ENCODE measurements around the gene INPP5J. TPM values are rescaled to one million over a fixed set of nuclear protein-coding genes. Genes with fewer than 3 reads are reported as not detected.

The INPP5J gene
- polyA plus RNA-seq, 4 donors = 12.2 to 93.7 (median 48.0) TPM

DNA sequence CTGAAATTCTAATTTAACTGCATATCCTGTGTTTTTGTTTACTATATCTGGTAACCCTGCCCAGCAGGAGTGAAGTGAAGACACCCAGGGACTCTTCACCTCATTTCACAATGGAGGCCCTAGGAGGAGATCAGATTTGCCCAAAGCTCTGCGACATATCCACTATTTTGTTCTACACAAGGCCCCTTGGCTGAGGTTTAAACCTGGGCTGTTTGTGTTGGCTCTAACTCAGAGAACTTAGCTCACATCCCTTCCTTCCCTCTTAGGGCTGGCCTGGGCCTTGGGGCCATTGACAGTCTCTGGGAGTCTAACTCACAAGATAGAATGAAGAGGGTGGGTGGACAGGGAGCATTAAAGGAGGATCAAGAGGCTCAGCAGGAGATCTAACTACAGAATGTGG, 25.7 kb downstream of the INPP5J start:
- Histone ChIP-seq H3K27me3 (ENCODE audit: control insufficient read depth in 3 of 3, insufficient read depth in 3 of 3, low read length in 3 of 3) (no peaks in the 10 kb centered on the region), H3K36me3 (ENCODE audit: control insufficient read depth in 3 of 3, insufficient read depth in 2 of 3, low read depth in 1 of 3, low read length in 3 of 3) (no peaks in the 10 kb centered on the region), H3K4me3 (ENCODE audit: low read depth in 1 of 3, low read length in 3 of 3) (no peak overlapping the region), H3K9me3 (ENCODE audit: control insufficient read depth in 2 of 2, insufficient read depth in 1 of 2, low read depth in 1 of 2, low read length in 1 of 2) (peaks cover 0 to 8% of the 10 kb centered on the region in 2 donors), H3K27ac (ENCODE audit: low read depth in 1 of 3, low read length in 2 of 3) (peak overlapping the region in 1 of 3 donors; percentile 2), H3K4me1 (ENCODE audit: control insufficient read depth in 3 of 3, insufficient read depth in 2 of 3, low read depth in 1 of 3, low read length in 2 of 3) (peaks cover 0 to 3% (median 0%) of the 10 kb centered on the region in 3 donors)
- no peak for DNase-seq
- FAIRE-seq = no peak
- 84 to 94% (median 87%) methylated on average over 1 of the region's 1 CpG for WGBS, 3 donors

DNA sequence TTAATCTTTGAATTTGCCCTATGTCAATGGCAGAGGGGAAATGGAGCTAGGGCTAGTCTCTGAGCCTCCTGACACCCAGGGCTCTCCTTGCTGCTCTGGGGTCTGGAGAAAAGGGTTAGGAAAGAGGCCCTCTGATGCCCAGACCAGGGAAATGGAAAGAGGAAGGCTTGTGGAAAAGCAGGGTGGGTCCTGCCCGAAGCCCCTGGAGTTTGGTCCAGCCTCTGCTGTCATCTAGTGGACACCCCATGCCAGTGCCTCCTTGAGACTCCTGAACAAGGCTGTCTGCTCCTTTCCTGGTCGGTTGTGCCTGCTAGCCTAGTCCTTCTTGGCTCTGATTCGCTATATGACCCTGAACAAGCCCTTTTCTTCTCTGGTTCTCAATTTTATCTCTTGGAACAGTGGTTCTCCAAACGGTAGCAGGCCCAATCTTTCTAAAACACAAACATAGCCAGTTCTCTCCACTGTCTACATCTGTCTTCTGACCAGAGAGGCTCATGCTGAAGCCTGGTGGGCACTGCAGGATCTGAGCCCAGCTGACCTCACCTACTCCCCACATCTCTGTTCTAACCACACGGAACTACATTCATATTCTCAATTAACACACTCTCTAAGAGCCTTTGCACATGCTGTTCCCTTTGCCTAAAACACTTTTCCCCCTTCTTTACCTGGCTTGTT, 26.3 kb downstream of the INPP5J start:
- Histone ChIP-seq H3K27me3 (ENCODE audit: control insufficient read depth in 3 of 3, insufficient read depth in 3 of 3, low read length in 3 of 3) (no peaks in the 10 kb centered on the region), H3K4me3 (ENCODE audit: low read depth in 1 of 3, low read length in 3 of 3) (no peak overlapping the region), H3K36me3 (ENCODE audit: control insufficient read depth in 3 of 3, insufficient read depth in 2 of 3, low read depth in 1 of 3, low read length in 3 of 3) (no peaks in the 10 kb centered on the region), H3K9me3 (ENCODE audit: control insufficient read depth in 2 of 2, insufficient read depth in 1 of 2, low read depth in 1 of 2, low read length in 1 of 2) (peaks cover 0 to 8% of the 10 kb centered on the region in 2 donors), H3K27ac (ENCODE audit: low read depth in 1 of 3, low read length in 2 of 3) (peak overlapping the region in 1 of 3 donors; percentile 2), H3K4me1 (ENCODE audit: control insufficient read depth in 3 of 3, insufficient read depth in 2 of 3, low read depth in 1 of 3, low read length in 2 of 3) (peaks cover 0 to 3% (median 0%) of the 10 kb centered on the region in 3 donors)
- peak; percentile 79 for DNase-seq
- FAIRE-seq = no peak
- WGBS, 3 donors = 8 to 22% (median 9%) methylated on average over 5 of the region's 5 CpGs

DNA sequence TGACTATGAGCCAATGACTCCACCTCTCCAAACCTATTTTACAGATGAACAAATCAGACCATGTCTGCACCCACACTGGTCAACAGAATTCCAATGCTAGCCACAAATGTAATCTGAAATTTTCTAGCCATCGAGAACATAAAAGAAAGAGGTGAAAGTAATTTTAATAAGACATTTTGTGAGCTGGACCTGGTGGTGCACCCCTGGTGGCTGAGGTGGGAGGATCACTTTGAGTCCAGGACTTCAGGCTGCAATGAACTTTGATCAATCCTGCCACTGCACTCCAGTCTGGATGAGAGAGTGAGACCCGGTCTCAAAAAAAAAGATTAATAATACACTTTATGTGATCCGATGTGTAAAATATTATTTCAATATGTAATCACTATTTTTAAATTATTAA, 27.8 kb downstream of the INPP5J start:
- H3K4me3 ChIP-seq (ENCODE audit: low read depth in 1 of 3, low read length in 3 of 3) = no peak overlapping the region
- FAIRE-seq (no peak), DNase-seq (peak; percentile 59)
- H3K27ac ChIP-seq (ENCODE audit: low read depth in 1 of 3, low read length in 2 of 3) = no peak overlapping the region
- H3K4me1 ChIP-seq (ENCODE audit: control insufficient read depth in 3 of 3, insufficient read depth in 2 of 3, low read depth in 1 of 3, low read length in 2 of 3) = peaks cover 0 to 3% (median 0%) of the 10 kb centered on the region in 3 donors
- WGBS, 3 donors = 23 to 67% (median 38%) methylated on average over 3 of the region's 3 CpGs
- H3K36me3 ChIP-seq (ENCODE audit: control insufficient read depth in 3 of 3, insufficient read depth in 2 of 3, low read depth in 1 of 3, low read length in 3 of 3) = no peaks in the 10 kb centered on the region
- peaks cover 0 to 8% of the 10 kb centered on the region in 2 donors for H3K9me3 ChIP-seq (ENCODE audit: control insufficient read depth in 2 of 2, insufficient read depth in 1 of 2, low read depth in 1 of 2, low read length in 1 of 2)
- no peaks in the 10 kb centered on the region for H3K27me3 ChIP-seq (ENCODE audit: control insufficient read depth in 3 of 3, insufficient read depth in 3 of 3, low read length in 3 of 3)

DNA sequence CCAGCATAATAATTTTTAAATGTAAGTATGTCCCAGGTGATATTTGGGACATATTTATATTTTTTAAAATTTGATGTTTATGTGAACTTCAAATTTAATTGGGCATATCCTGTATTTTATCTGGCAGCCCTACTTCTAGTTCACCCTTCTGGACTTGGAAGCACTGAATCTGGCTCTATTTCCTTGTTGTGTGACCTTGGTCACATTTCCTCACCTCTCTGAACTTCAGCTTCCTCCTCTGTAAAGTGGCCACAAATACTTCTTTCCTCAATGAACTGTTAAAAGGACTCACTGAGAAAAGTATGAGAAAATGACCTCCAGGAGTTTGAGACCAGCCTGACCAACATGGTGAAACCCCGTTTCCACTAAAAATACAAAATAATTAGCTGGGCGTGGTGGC, 29.1 kb downstream of the INPP5J start:
- Histone ChIP-seq H3K9me3 (ENCODE audit: control insufficient read depth in 2 of 2, insufficient read depth in 1 of 2, low read depth in 1 of 2, low read length in 1 of 2) (peaks cover 0 to 8% of the 10 kb centered on the region in 2 donors), H3K4me1 (ENCODE audit: control insufficient read depth in 3 of 3, insufficient read depth in 2 of 3, low read depth in 1 of 3, low read length in 2 of 3) (peaks cover 0 to 3% (median 0%) of the 10 kb centered on the region in 3 donors), H3K4me3 (ENCODE audit: low read depth in 1 of 3, low read length in 3 of 3) (no peak overlapping the region), H3K27me3 (ENCODE audit: control insufficient read depth in 3 of 3, insufficient read depth in 3 of 3, low read length in 3 of 3) (no peaks in the 10 kb centered on the region), H3K36me3 (ENCODE audit: control insufficient read depth in 3 of 3, insufficient read depth in 2 of 3, low read depth in 1 of 3, low read length in 3 of 3) (no peaks in the 10 kb centered on the region), H3K27ac (ENCODE audit: low read depth in 1 of 3, low read length in 2 of 3) (no peak overlapping the region)
- DNase-seq (no peak), FAIRE-seq (no peak)
- 75 to 88% (median 85%) methylated on average over 2 of the region's 2 CpGs for WGBS, 3 donors

DNA sequence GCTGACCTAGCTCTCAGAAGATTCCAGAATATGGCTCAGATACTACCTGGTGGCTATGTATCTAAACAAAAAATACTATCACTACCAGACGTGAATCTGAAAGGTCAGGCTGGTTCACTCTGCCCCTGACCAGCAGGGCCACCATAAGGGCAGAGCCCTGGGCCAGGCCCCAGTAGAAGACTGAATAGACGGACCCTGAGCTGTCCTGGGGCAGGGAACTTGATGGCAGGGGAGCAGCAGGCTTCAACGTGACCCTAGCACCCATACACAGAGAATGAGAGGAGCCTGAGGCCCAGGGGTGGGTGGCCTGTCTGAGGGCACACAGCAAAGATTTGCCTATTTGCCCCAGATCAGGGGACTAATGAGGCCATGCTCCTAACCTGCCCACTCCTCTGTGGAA, 30.6 kb downstream of the INPP5J start:
- no peak for DNase-seq
- Histone ChIP-seq H3K4me3 (ENCODE audit: low read depth in 1 of 3, low read length in 3 of 3) (no peak overlapping the region), H3K27me3 (ENCODE audit: control insufficient read depth in 3 of 3, insufficient read depth in 3 of 3, low read length in 3 of 3) (no peaks in the 10 kb centered on the region), H3K9me3 (ENCODE audit: control insufficient read depth in 2 of 2, insufficient read depth in 1 of 2, low read depth in 1 of 2, low read length in 1 of 2) (no peaks in the 10 kb centered on the region), H3K4me1 (ENCODE audit: control insufficient read depth in 3 of 3, insufficient read depth in 2 of 3, low read depth in 1 of 3, low read length in 2 of 3) (peaks cover 0 to 3% (median 0%) of the 10 kb centered on the region in 3 donors), H3K36me3 (ENCODE audit: control insufficient read depth in 3 of 3, insufficient read depth in 2 of 3, low read depth in 1 of 3, low read length in 3 of 3) (no peaks in the 10 kb centered on the region), H3K27ac (ENCODE audit: low read depth in 1 of 3, low read length in 2 of 3) (no peak overlapping the region)
- FAIRE-seq = no peak
- WGBS, 3 donors = 72 to 81% (median 74%) methylated on average over 3 of the region's 3 CpGs

DNA sequence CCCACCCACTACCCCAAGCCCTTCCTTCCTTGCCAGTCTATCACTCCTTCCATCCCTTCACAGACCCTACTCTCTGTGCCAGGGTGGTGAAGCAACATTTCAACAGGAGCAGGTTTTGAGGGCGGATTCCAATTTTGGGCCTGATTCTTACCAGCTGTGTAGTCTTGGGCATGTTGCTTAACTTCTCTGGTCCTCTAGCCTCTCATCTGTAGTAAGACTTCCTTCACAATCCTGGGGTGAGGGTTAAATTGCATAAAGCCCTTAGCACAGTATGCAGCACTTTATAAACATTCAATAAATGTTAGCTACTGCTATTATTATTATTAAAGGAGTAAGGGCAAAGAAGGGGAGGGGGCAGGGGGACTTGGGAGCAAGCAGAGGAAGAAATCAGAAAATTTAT, 32.2 kb downstream of the INPP5J start:
- Histone ChIP-seq H3K9me3 (ENCODE audit: control insufficient read depth in 2 of 2, insufficient read depth in 1 of 2, low read depth in 1 of 2, low read length in 1 of 2) (no peaks in the 10 kb centered on the region), H3K36me3 (ENCODE audit: control insufficient read depth in 3 of 3, insufficient read depth in 2 of 3, low read depth in 1 of 3, low read length in 3 of 3) (no peaks in the 10 kb centered on the region), H3K4me1 (ENCODE audit: control insufficient read depth in 3 of 3, insufficient read depth in 2 of 3, low read depth in 1 of 3, low read length in 2 of 3) (peaks cover 0 to 3% (median 0%) of the 10 kb centered on the region in 3 donors), H3K4me3 (ENCODE audit: low read depth in 1 of 3, low read length in 3 of 3) (no peak overlapping the region), H3K27me3 (ENCODE audit: control insufficient read depth in 3 of 3, insufficient read depth in 3 of 3, low read length in 3 of 3) (no peaks in the 10 kb centered on the region), H3K27ac (ENCODE audit: low read depth in 1 of 3, low read length in 2 of 3) (peak overlapping the region in 1 of 3 donors; percentile 70)
- no peak for FAIRE-seq
- 77 to 100% (median 90%) methylated on average over 1 of the region's 1 CpG for WGBS, 3 donors
- DNase-seq = no peak

DNA sequence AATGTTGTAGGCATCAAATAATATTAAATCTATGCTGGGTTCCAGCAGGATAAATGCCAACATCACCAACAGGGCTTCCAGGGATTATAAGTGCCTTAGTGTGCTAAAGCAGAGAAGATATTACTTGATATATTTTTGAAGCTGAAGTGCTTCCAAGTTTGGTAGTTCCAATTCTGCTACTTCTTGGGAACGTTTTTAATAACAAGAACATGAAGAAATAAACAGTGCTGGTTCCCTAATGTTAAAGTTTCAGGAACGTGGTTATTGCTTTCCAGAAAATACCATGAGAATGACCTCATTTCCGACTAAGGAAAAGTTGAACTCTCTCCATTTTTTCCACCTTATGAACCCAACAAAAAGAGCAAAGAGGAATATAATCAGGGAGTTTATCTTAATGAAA, 32.7 kb downstream of the INPP5J start:
- Histone ChIP-seq H3K4me1 (ENCODE audit: control insufficient read depth in 3 of 3, insufficient read depth in 2 of 3, low read depth in 1 of 3, low read length in 2 of 3) (peaks cover 0 to 3% (median 0%) of the 10 kb centered on the region in 3 donors), H3K4me3 (ENCODE audit: low read depth in 1 of 3, low read length in 3 of 3) (no peak overlapping the region), H3K9me3 (ENCODE audit: control insufficient read depth in 2 of 2, insufficient read depth in 1 of 2, low read depth in 1 of 2, low read length in 1 of 2) (no peaks in the 10 kb centered on the region), H3K36me3 (ENCODE audit: control insufficient read depth in 3 of 3, insufficient read depth in 2 of 3, low read depth in 1 of 3, low read length in 3 of 3) (no peaks in the 10 kb centered on the region), H3K27ac (ENCODE audit: low read depth in 1 of 3, low read length in 2 of 3) (no peak overlapping the region), H3K27me3 (ENCODE audit: control insufficient read depth in 3 of 3, insufficient read depth in 3 of 3, low read length in 3 of 3) (no peaks in the 10 kb centered on the region)
- 23 to 30% (median 26%) methylated on average over 3 of the region's 3 CpGs for WGBS, 3 donors
- no peak for DNase-seq
- no peak for FAIRE-seq

DNA sequence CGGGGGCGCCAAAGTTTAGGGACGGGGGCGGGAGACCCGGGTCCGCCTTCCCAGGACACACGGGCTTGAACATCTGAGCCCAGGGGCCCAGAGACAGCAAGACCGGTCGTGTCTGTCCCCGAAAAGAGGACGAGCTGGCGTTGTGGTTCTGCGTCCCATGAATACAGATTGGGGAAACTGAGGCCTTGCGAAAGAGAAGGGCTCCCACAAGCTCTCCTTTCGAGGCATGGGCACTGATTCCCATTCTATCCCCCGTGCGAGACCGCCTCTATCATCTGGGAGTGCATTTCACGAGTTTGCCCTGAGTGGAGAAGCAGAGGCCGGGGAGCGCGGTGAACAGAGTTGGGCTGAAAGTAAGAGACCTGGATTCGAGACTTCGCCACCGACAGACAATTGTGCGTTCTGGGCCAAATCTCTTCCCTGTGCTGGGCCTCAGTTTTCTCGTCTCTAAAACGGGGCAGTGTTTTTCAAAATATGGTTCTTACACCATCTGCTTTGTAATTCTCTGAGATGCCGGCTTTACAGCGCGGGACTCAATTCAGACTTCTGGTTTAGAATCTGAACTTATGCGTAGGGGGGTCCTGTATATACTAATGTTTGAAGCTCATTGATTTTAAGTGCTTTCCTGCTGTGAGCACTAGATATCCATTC, 37.7 kb downstream of the INPP5J start:
- H3K27me3 ChIP-seq (ENCODE audit: control insufficient read depth in 3 of 3, insufficient read depth in 3 of 3, low read length in 3 of 3) = no peaks in the 10 kb centered on the region
- peaks cover 0 to 15% (median 2%) of the 10 kb centered on the region in 3 donors for H3K36me3 ChIP-seq (ENCODE audit: control insufficient read depth in 3 of 3, insufficient read depth in 2 of 3, low read depth in 1 of 3, low read length in 3 of 3)
- peak overlapping the region; percentile 61 to 82 (median 77) for H3K27ac ChIP-seq (ENCODE audit: low read depth in 1 of 3, low read length in 2 of 3)
- WGBS, 3 donors = 2 to 4% (median 2%) methylated on average over 31 to 32 of the region's 32 CpGs
- peak in 1 of 2 donors; percentile 35 for DNase-seq
- peak overlapping the region; percentile 78 to 89 (median 81) for H3K4me3 ChIP-seq (ENCODE audit: low read depth in 1 of 3, low read length in 3 of 3)
- FAIRE-seq = no peak
- no peaks in the 10 kb centered on the region for H3K9me3 ChIP-seq (ENCODE audit: control insufficient read depth in 2 of 2, insufficient read depth in 1 of 2, low read depth in 1 of 2, low read length in 1 of 2)
- H3K4me1 ChIP-seq (ENCODE audit: control insufficient read depth in 3 of 3, insufficient read depth in 2 of 3, low read depth in 1 of 3, low read length in 2 of 3) = peaks cover 0 to 13% (median 0%) of the 10 kb centered on the region in 3 donors

All from small intestine (tissue), 7 donors.